ENCODE measurements around the gene TOR2A. TPM values are rescaled to one million over a fixed set of nuclear protein-coding genes. Genes with fewer than 3 reads are reported as not detected.
"Not testable (repeated sequence)": the region's sequence is repeated elsewhere in the genome, so short reads cannot be mapped to it uniquely, and the experiment has no call there.

The TOR2A gene
- total and polyA plus RNA-seq, 4 donors, result 5.1 to 14.6 (median 11.8) TPM

DNA sequence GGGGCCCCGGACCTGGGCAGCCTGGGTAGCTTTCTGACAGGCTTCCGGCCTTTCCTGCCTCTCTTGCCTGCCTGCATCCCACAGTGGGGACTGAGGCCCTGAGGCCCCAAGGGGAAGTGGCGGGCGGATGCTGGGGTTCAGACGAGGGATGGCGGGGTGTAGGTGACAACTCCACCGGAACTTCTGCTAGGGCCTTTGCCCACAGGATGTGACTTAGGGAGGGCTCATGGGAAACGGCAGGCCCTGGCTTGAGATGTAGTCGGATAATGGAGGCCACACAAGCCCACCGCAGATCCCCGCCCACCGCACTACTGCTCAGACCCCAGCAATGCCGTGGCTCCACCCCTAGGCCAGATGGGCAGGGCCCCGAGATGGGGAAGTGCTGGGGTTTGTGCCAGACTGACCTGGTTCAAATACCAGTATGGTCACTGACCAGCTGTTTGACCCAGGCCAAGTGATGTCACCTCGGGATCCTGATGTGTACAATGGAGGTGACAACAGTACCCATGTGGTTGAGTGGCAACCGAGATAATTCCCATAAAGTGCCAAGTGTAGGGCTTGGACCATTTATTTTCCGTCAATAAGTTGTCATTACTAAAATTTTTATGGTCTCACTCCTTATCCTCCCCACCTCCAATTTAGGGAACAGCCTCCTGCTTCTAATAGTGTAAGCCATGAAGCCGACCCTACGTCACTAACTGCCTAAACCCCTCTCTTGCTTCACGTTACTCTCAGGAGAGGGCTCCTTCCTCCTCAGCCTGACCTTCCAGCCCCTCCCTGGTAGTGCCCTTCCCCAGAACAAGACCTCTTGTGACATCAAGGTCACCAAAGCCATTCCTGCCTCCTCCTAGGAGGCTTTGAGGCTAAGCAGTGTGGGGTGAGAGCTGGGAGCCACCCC, 48.3 kb upstream of the TOR2A start:
- no peak overlapping the region for H3K4me3 ChIP-seq (ENCODE audit: low read depth in 1 of 3, low read length in 3 of 3)
- H3K4me1 ChIP-seq (ENCODE audit: control insufficient read depth in 4 of 4, insufficient read depth in 4 of 4, low read length in 3 of 4), result peaks cover 3 to 31% (median 21%) of the 10 kb centered on the region in 4 donors
- 61% methylated on average over 20 of the region's 20 CpGs for WGBS
- H3K9me3 ChIP-seq (ENCODE audit: control insufficient read depth in 4 of 4, low read length in 3 of 4), result no peaks in the 10 kb centered on the region
- H3K27ac ChIP-seq (ENCODE audit: low read depth in 1 of 2, low read length in 2 of 2), result peak overlapping the region; percentile 71 to 90
- H3K9ac ChIP-seq (ENCODE audit: low read depth in 1 of 2, low read length in 2 of 2), result no peak overlapping the region
- TF ChIP-seq RAD21 (IDR thresholded peaks at IDR 0.05) (peak in 1 of 2 donors; percentile 5), MAX (IDR thresholded peaks at IDR 0.05) (no peak)
- TF ChIP-seq, protein P1, sequence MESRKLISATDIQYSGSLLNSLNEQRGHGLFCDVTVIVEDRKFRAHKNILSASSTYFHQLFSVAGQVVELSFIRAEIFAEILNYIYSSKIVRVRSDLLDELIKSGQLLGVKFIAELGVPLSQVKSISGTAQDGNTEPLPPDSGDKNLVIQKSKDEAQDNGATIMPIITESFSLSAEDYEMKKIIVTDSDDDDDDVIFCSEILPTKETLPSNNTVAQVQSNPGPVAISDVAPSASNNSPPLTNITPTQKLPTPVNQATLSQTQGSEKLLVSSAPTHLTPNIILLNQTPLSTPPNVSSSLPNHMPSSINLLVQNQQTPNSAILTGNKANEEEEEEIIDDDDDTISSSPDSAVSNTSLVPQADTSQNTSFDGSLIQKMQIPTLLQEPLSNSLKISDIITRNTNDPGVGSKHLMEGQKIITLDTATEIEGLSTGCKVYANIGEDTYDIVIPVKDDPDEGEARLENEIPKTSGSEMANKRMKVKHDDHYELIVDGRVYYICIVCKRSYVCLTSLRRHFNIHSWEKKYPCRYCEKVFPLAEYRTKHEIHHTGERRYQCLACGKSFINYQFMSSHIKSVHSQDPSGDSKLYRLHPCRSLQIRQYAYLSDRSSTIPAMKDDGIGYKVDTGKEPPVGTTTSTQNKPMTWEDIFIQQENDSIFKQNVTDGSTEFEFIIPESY (IDR thresholded peaks at IDR 0.05), result no peak
- no peaks in the 10 kb centered on the region for H3K27me3 ChIP-seq (ENCODE audit: control insufficient read depth in 4 of 4, insufficient read depth in 4 of 4, low read length in 3 of 4)
- peaks cover 5 to 14% (median 12%) of the 10 kb centered on the region in 4 donors for H3K36me3 ChIP-seq (ENCODE audit: control insufficient read depth in 4 of 4, insufficient read depth in 3 of 4, low read depth in 1 of 4, low read length in 3 of 4)
- DNase-seq (ENCODE audit: low spot score), result no peak

GRCh38 chr9:127781806-127782205, 46.7 kb upstream of the TOR2A start:
- Histone ChIP-seq H3K4me3 (ENCODE audit: low read depth in 1 of 3, low read length in 3 of 3) (no peak overlapping the region), H3K27me3 (ENCODE audit: control insufficient read depth in 4 of 4, insufficient read depth in 4 of 4, low read length in 3 of 4) (no peaks in the 10 kb centered on the region), H3K36me3 (ENCODE audit: control insufficient read depth in 4 of 4, insufficient read depth in 3 of 4, low read depth in 1 of 4, low read length in 3 of 4) (no peaks in the 10 kb centered on the region), H3K9me3 (ENCODE audit: control insufficient read depth in 4 of 4, low read length in 3 of 4) (no peaks in the 10 kb centered on the region), H3K9ac (ENCODE audit: low read depth in 1 of 2, low read length in 2 of 2) (no peak overlapping the region), H3K4me1 (ENCODE audit: control insufficient read depth in 4 of 4, insufficient read depth in 4 of 4, low read length in 3 of 4) (peaks cover 0 to 16% (median 5%) of the 10 kb centered on the region in 4 donors), H3K27ac (ENCODE audit: low read depth in 1 of 2, low read length in 2 of 2) (no peak overlapping the region)
- no peak for TF ChIP-seq HNF4G (IDR thresholded peaks at IDR 0.05)
- no peak for TF ChIP-seq ATF3 (IDR thresholded peaks at IDR 0.05)
- no peak for TF ChIP-seq RXRA (IDR thresholded peaks at IDR 0.05)
- TF ChIP-seq YY1 (IDR thresholded peaks at IDR 0.05), result no peak
- TF ChIP-seq FOXA2 (IDR thresholded peaks at IDR 0.05), result no peak
- TF ChIP-seq CTCF (IDR thresholded peaks at IDR 0.05; ENCODE audit: low read depth, low read length, missing input control), result no peak
- TF ChIP-seq GABPA (IDR thresholded peaks at IDR 0.05 in 1 of 2, conservative IDR thresholded peaks at IDR 0.05 in 1 of 2), result no peak
- no peak for TF ChIP-seq MAX (IDR thresholded peaks at IDR 0.05)
- TF ChIP-seq REST (IDR thresholded peaks at IDR 0.05), result no peak
- no peak for TF ChIP-seq HNF4A (conservative IDR thresholded peaks at IDR 0.05)
- TF ChIP-seq, protein P1 (IDR thresholded peaks at IDR 0.05), result no peak
- no peak for TF ChIP-seq JUND (IDR thresholded peaks at IDR 0.05)
- no peak for TF ChIP-seq NR2F2 (IDR thresholded peaks at IDR 0.05)
- no peak for TF ChIP-seq TAF1 (conservative IDR thresholded peaks at IDR 0.05)
- TF ChIP-seq FOXA1 (IDR thresholded peaks at IDR 0.05), result no peak
- no peak for TF ChIP-seq EGR1 (IDR thresholded peaks at IDR 0.05; ENCODE audit: low read depth in 2 of 2)
- TF ChIP-seq SP1 (IDR thresholded peaks at IDR 0.05), result no peak
- TF ChIP-seq RAD21 (IDR thresholded peaks at IDR 0.05), result no peak
- 94% methylated on average over 4 of the region's 4 CpGs for WGBS
- DNase-seq (ENCODE audit: low spot score), result no peak

- not testable (repeated sequence) for H3K36me3 ChIP-seq (ENCODE audit: control insufficient read depth in 4 of 4, insufficient read depth in 3 of 4, low read depth in 1 of 4, low read length in 3 of 4); H3K4me3 ChIP-seq (ENCODE audit: low read depth in 1 of 3, low read length in 3 of 3); DNase-seq (ENCODE audit: low spot score); H3K27ac ChIP-seq (ENCODE audit: low read depth in 1 of 2, low read length in 2 of 2); H3K9me3 ChIP-seq (ENCODE audit: control insufficient read depth in 4 of 4, low read length in 3 of 4); H3K27me3 ChIP-seq (ENCODE audit: control insufficient read depth in 4 of 4, insufficient read depth in 4 of 4, low read length in 3 of 4); H3K9ac ChIP-seq (ENCODE audit: low read depth in 1 of 2, low read length in 2 of 2)
- WGBS, result 82% methylated on average over 9 of the region's 9 CpGs
- H3K4me1 ChIP-seq (ENCODE audit: control insufficient read depth in 4 of 4, insufficient read depth in 4 of 4, low read length in 3 of 4), result peaks cover 0 to 10% (median 2%) of the 10 kb centered on the region in 4 donors
These were observed 45.8 kb upstream of the TOR2A start for GRCh38 chr9:127780909-127781308.

Measured in liver (tissue), 9 donors.